C4-2B (cell line): ENCODE data around the gene NR3C1.
"Not testable (repeated sequence)": the region's sequence is repeated elsewhere in the genome, so short reads cannot be mapped to it uniquely, and the experiment has no call there.

Experiments
- ZFX ChIP-seq: fragments of 450-650 bp; IDR thresholded peaks from 2 replicates; pipeline ENCODE4 v1.6.1; 2017
- TF ChIP-seq, protein P1 (sequence below): fragments of 450-650 bp; conservative IDR thresholded peaks from 2 replicates; pipeline ENCODE4 v1.5.1; 2017; ENCODE audit warnings: mild to moderate bottlenecking

DNA sequence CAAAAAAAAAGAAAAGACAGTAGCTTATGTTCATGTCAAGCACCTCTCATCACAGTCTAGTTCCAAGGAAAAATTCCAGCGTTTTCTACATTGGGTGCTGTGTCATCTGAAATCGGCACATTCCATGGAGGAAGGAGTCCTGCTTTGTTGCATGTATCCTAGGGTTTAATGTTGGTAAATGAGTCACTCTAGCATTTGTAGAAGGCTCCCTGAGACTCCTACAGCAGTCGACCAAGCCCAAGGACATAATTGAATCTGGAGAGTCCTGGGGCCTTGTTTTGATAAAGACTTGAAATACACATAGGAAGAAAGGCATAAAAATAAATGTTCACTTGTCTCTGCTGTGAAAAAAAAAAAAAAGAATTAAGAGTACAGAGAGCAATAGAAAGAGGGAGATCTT lies 69.1 kb downstream of the NR3C1 start:
- TF ChIP-seq, protein P1, sequence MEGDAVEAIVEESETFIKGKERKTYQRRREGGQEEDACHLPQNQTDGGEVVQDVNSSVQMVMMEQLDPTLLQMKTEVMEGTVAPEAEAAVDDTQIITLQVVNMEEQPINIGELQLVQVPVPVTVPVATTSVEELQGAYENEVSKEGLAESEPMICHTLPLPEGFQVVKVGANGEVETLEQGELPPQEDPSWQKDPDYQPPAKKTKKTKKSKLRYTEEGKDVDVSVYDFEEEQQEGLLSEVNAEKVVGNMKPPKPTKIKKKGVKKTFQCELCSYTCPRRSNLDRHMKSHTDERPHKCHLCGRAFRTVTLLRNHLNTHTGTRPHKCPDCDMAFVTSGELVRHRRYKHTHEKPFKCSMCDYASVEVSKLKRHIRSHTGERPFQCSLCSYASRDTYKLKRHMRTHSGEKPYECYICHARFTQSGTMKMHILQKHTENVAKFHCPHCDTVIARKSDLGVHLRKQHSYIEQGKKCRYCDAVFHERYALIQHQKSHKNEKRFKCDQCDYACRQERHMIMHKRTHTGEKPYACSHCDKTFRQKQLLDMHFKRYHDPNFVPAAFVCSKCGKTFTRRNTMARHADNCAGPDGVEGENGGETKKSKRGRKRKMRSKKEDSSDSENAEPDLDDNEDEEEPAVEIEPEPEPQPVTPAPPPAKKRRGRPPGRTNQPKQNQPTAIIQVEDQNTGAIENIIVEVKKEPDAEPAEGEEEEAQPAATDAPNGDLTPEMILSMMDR = not testable (repeated sequence)
- not testable (repeated sequence) for TF ChIP-seq ZFX
